Neural cell (in vitro differentiated cells): ENCODE measurements around the gene CCDC12. TPM values are rescaled to one million over a fixed set of nuclear protein-coding genes. Genes with fewer than 3 reads are reported as not detected.

Source experiments
- H2AFZ ChIP-seq: fragments of 200-600, 300-800 bp; sonication (generic), shearing (Covaris generic); 2 replicates; pipeline ENCODE4 v1.6.0; 2014; ENCODE audit warnings: low read depth, mild to moderate bottlenecking, antibody characterized with exemption, low read length, moderate library complexity
- H3F3A ChIP-seq: fragments of 200-600 bp; shearing (Covaris generic); 2 replicates; pipeline ENCODE4 v1.6.1; 2016; ENCODE audit warnings: mild to moderate bottlenecking, moderate library complexity, mixed read lengths, antibody characterized with exemption, low read length; ENCODE audit not compliant: insufficient read depth, poor library complexity, severe bottlenecking
- H3K27ac ChIP-seq: fragments of 200-600, 300-800 bp; sonication (generic), shearing (Covaris generic); 2 replicates; pipeline ENCODE4 v1.5.1; 2014; ENCODE audit warnings: mild to moderate bottlenecking, low read length, moderate library complexity
- H3K27me3 ChIP-seq: fragments of 300-800, 200-600 bp; sonication (generic), shearing (Covaris generic); 2 replicates; pipeline ENCODE4 v1.6.0; 2014; ENCODE audit warnings: mild to moderate bottlenecking, low read depth, low read length, moderate library complexity; ENCODE audit not compliant: insufficient read depth
- H3K36me3 ChIP-seq: fragments of 300-800, 200-600 bp; sonication (generic), shearing (Covaris generic); 2 replicates; pipeline ENCODE4 v1.5.1; 2014; ENCODE audit warnings: mild to moderate bottlenecking, antibody characterized with exemption, low read length, moderate library complexity; ENCODE audit not compliant: insufficient read depth
- H3K4me2 ChIP-seq: fragments of 300-800, 200-600 bp; sonication (generic), shearing (Covaris generic); 2 replicates; pipeline ENCODE4 v1.6.0; 2014; ENCODE audit warnings: mild to moderate bottlenecking, low read length
- H3K4me3 ChIP-seq: fragments of 300-800, 200-600 bp; sonication (generic), shearing (Covaris generic); 2 replicates; pipeline ENCODE4 v1.5.1; 2014; ENCODE audit warnings: mild to moderate bottlenecking, low read length, moderate library complexity
- H3K79me2 ChIP-seq: fragments of 200-600 bp; shearing (Covaris generic); replicated peaks from 2 replicates; pipeline ENCODE4 v1.6.0; 2014; ENCODE audit warnings: mild to moderate bottlenecking, low read length, moderate library complexity; ENCODE audit not compliant: insufficient read depth
- H3K9ac ChIP-seq: fragments of 300-800, 200-600 bp; sonication (generic), shearing (Covaris generic); 2 replicates; pipeline ENCODE4 v1.6.1; 2016; ENCODE audit warnings: mild to moderate bottlenecking, low read length, mixed read lengths
- H3K9me2 ChIP-seq: fragments of 200-600 bp; shearing (Covaris generic); 2 replicates; pipeline ENCODE4 v1.6.1; 2016; ENCODE audit warnings: mild to moderate bottlenecking, low read length, mixed read lengths; ENCODE audit not compliant: insufficient read depth
- H3K9me3 ChIP-seq: fragments of 200-600, 300-800 bp; sonication (generic), shearing (Covaris generic); 2 replicates; pipeline ENCODE4 v1.6.1; 2016; ENCODE audit warnings: mild to moderate bottlenecking, mixed run types, low read length, moderate library complexity, mixed read lengths
- H4K20me1 ChIP-seq: fragments of 200-600 bp; shearing (Covaris generic); 2 replicates; pipeline ENCODE4 v1.6.1; 2016; ENCODE audit warnings: mild to moderate bottlenecking, mixed run types; ENCODE audit not compliant: insufficient read depth
- EP300 ChIP-seq: fragments of 450-650 bp; conservative IDR thresholded peaks from 2 replicates; pipeline ENCODE4 v1.6.1; 2014; ENCODE audit warnings: antibody characterized with exemption, mild to moderate bottlenecking, moderate library complexity; ENCODE audit not compliant: poor library complexity, severe bottlenecking
- EZH2 ChIP-seq: fragments of 200-600, 300-800 bp; shearing (Covaris generic), sonication (generic); IDR thresholded peaks from 2 replicates; pipeline ENCODE4 v1.6.1; 2014; ENCODE audit warnings: antibody characterized with exemption, low read length, borderline replicate concordance, mild to moderate bottlenecking; ENCODE audit not compliant: insufficient read depth, poor library complexity, severe bottlenecking
- MXI1 ChIP-seq: fragments of 450-650 bp; conservative IDR thresholded peaks from 2 replicates; pipeline ENCODE4 v1.6.1; 2014; ENCODE audit warnings: antibody characterized with exemption, mild to moderate bottlenecking; ENCODE audit not compliant: poor library complexity, severe bottlenecking
- POLR2AphosphoS5 ChIP-seq: IDR thresholded peaks from 2 replicates; pipeline ENCODE4 v1.6.1; 2012
- RAD21 ChIP-seq: fragments of 450-650 bp; conservative IDR thresholded peaks from 2 replicates; pipeline ENCODE4 v1.6.1; 2014; ENCODE audit warnings: antibody characterized with exemption, mild to moderate bottlenecking, moderate library complexity
- SMC3 ChIP-seq: fragments of 450-650 bp; conservative IDR thresholded peaks from 2 replicates; pipeline ENCODE4 v1.6.1; 2014; ENCODE audit warnings: antibody characterized with exemption, mild to moderate bottlenecking, moderate library complexity; ENCODE audit not compliant: poor library complexity
- TAF1 ChIP-seq: IDR thresholded peaks from 2 replicates; pipeline ENCODE4 v1.6.1; 2012; ENCODE audit warnings: low read depth
- polyA plus RNA-seq: library from polyadenylated mRNA; depleted of rRNA; stranded (reverse); fragments of >200 nt; gene quantifications from 2 replicates; pipeline ENCODE4 v1.2.3, GENCODE V29; 2014
- TF ChIP-seq, protein P1 (sequence below): fragments of 450-650 bp; IDR thresholded peaks from 2 replicates; pipeline ENCODE4 v1.5.1; 2014; ENCODE audit warnings: antibody characterized with exemption, mild to moderate bottlenecking, moderate library complexity; ENCODE audit not compliant: poor library complexity, severe bottlenecking
- TF ChIP-seq, protein P2 (sequence below): IDR thresholded peaks from 2 replicates; pipeline ENCODE4 v1.6.1; 2012; ENCODE audit warnings: borderline replicate concordance

The CCDC12 gene
- polyA plus RNA-seq, 1 donor from 2014 or later, result 46.4 TPM

DNA sequence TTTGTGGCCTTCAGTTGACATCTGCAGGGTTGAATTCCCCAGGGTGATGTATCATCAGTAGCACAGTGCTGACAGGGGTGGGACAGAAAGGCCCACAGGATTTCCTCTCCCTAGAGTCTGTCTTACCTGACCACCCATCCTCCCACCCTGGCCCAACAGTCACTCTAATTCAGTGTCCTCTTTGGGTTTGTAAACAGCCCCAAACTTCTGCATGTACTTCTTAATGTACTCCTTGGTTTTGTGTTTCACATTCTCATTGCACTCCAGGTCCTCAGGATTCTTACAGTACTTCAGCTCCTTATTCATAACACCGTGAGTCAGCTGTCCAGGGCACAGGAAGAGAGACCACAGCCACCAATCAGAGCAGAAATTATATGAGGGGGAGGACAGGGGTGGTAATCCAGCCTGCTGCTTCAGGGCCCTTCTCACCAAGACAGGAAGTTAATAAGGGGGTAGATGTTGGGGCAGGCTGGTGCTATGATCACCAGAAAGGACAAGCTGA, 40.4 kb upstream of the CCDC12 start:
- Histone ChIP-seq H3K4me2 (no peak overlapping the region), H3K27me3 (no peaks in the 10 kb centered on the region), H3K27ac (no peak overlapping the region), H3K4me3 (no peak overlapping the region), H3K9me2 (no peaks in the 10 kb centered on the region), H2AFZ (no peak overlapping the region), H3K36me3 (no peaks in the 10 kb centered on the region), H3K9ac (no peak overlapping the region), H3K79me2 (no peaks in the 10 kb centered on the region), H3F3A (no peaks in the 10 kb centered on the region), H3K9me3 (no peaks in the 10 kb centered on the region), H4K20me1 (no peaks in the 10 kb centered on the region)
- TF ChIP-seq POLR2AphosphoS5 (no peak), SMC3 (no peak), EZH2 (no peak)
- TF ChIP-seq, protein P1, sequence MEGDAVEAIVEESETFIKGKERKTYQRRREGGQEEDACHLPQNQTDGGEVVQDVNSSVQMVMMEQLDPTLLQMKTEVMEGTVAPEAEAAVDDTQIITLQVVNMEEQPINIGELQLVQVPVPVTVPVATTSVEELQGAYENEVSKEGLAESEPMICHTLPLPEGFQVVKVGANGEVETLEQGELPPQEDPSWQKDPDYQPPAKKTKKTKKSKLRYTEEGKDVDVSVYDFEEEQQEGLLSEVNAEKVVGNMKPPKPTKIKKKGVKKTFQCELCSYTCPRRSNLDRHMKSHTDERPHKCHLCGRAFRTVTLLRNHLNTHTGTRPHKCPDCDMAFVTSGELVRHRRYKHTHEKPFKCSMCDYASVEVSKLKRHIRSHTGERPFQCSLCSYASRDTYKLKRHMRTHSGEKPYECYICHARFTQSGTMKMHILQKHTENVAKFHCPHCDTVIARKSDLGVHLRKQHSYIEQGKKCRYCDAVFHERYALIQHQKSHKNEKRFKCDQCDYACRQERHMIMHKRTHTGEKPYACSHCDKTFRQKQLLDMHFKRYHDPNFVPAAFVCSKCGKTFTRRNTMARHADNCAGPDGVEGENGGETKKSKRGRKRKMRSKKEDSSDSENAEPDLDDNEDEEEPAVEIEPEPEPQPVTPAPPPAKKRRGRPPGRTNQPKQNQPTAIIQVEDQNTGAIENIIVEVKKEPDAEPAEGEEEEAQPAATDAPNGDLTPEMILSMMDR, result no peak
- TF ChIP-seq, protein P2, sequence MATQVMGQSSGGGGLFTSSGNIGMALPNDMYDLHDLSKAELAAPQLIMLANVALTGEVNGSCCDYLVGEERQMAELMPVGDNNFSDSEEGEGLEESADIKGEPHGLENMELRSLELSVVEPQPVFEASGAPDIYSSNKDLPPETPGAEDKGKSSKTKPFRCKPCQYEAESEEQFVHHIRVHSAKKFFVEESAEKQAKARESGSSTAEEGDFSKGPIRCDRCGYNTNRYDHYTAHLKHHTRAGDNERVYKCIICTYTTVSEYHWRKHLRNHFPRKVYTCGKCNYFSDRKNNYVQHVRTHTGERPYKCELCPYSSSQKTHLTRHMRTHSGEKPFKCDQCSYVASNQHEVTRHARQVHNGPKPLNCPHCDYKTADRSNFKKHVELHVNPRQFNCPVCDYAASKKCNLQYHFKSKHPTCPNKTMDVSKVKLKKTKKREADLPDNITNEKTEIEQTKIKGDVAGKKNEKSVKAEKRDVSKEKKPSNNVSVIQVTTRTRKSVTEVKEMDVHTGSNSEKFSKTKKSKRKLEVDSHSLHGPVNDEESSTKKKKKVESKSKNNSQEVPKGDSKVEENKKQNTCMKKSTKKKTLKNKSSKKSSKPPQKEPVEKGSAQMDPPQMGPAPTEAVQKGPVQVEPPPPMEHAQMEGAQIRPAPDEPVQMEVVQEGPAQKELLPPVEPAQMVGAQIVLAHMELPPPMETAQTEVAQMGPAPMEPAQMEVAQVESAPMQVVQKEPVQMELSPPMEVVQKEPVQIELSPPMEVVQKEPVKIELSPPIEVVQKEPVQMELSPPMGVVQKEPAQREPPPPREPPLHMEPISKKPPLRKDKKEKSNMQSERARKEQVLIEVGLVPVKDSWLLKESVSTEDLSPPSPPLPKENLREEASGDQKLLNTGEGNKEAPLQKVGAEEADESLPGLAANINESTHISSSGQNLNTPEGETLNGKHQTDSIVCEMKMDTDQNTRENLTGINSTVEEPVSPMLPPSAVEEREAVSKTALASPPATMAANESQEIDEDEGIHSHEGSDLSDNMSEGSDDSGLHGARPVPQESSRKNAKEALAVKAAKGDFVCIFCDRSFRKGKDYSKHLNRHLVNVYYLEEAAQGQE, result no peak

DNA sequence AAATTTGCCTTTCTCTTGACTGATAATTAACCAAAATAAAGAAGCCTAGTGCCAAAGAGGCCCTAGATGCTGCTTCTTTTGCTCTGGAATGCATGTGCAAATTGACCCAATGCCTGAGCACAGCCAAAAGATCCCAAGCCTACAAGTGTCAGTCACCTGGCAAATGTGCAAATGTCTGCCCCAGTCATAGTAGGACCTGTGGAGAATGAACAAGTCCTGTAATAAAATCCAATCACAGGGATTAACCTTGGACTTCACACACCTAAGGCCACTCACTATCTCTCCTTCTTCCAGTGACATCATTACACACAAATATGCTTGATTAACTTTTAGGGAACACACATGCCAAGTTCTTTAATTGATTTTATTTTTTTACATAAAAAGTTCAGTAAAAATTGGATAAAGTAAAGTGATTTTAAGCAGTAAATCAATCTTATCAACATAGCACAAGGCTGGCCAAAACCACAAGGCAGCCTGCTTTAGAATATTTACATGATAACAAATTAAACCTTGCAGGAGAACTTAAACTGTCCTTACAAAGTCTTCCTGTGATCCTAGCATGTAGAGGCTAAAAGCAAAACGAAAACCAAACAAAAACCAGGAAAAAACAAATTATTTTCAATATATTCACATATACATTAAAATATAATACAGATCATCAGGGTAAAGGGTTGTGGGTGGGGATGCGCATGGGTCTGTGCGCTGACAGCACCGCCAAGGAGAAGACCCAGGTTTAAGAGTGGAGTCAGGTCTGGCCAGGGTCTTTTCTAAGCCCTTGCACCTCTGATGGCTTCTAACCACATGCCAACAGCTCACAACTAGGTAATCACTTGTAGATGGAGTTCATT, 39.8 kb upstream of the CCDC12 start:
- no peaks in the 10 kb centered on the region for H3K79me2 ChIP-seq
- no peak overlapping the region for H3K4me2 ChIP-seq
- H3K4me3 ChIP-seq, result no peak overlapping the region
- no peak overlapping the region for H3K27ac ChIP-seq
- H3K9ac ChIP-seq, result no peak overlapping the region
- TF ChIP-seq TAF1, result no peak
- TF ChIP-seq, protein P1, result no peak
- no peak for TF ChIP-seq MXI1
- no peak for TF ChIP-seq RAD21
- TF ChIP-seq EP300, result no peak
- TF ChIP-seq EZH2, result no peak
- TF ChIP-seq POLR2AphosphoS5, result no peak
- no peak for TF ChIP-seq SMC3
- TF ChIP-seq, protein P2, result no peak
- H3K9me3 ChIP-seq, result no peaks in the 10 kb centered on the region
- H3K27me3 ChIP-seq, result no peaks in the 10 kb centered on the region
- no peaks in the 10 kb centered on the region for H3K9me2 ChIP-seq
- no peaks in the 10 kb centered on the region for H4K20me1 ChIP-seq
- no peaks in the 10 kb centered on the region for H3F3A ChIP-seq
- no peak overlapping the region for H2AFZ ChIP-seq
- H3K36me3 ChIP-seq, result no peaks in the 10 kb centered on the region
